Stimulated activated memory B cell treated with anti-CD40 and anti-IgM and Interleukin-4, amounts not matched to agents 10 μg/mL and 1 μg/mL and 100 μg/mL, for 72 hours (primary cell): Measurements from ENCODE around the gene RAI1.

ENCODE experiments used
- ATAC-seq: fragments of 150-1000 bp; cut with Tn5 transposase; 2 replicates; pipeline ENCODE4 v1.10.0; 2021
- H3K27ac Mint-ChIP-seq: one replicate; pipeline ENCODE4 v1.8.0; 2022; ENCODE audit warnings: mild to moderate bottlenecking, mixed read lengths
- H3K27me3 Mint-ChIP-seq: one replicate; pipeline ENCODE4 v1.8.0; 2022; ENCODE audit warnings: mixed read lengths
- H3K36me3 Mint-ChIP-seq: one replicate; pipeline ENCODE4 v1.8.0; 2022; ENCODE audit warnings: mixed read lengths
- H3K4me1 Mint-ChIP-seq: one replicate; pipeline ENCODE4 v1.8.0; 2022; ENCODE audit warnings: mixed read lengths
- H3K4me3 Mint-ChIP-seq: one replicate; pipeline ENCODE4 v1.8.0; 2022; ENCODE audit warnings: mild to moderate bottlenecking, moderate library complexity, mixed read lengths
- H3K9me3 Mint-ChIP-seq: one replicate; pipeline ENCODE4 v1.8.0; 2022; ENCODE audit warnings: mixed read lengths

Gene RAI1

DNA sequence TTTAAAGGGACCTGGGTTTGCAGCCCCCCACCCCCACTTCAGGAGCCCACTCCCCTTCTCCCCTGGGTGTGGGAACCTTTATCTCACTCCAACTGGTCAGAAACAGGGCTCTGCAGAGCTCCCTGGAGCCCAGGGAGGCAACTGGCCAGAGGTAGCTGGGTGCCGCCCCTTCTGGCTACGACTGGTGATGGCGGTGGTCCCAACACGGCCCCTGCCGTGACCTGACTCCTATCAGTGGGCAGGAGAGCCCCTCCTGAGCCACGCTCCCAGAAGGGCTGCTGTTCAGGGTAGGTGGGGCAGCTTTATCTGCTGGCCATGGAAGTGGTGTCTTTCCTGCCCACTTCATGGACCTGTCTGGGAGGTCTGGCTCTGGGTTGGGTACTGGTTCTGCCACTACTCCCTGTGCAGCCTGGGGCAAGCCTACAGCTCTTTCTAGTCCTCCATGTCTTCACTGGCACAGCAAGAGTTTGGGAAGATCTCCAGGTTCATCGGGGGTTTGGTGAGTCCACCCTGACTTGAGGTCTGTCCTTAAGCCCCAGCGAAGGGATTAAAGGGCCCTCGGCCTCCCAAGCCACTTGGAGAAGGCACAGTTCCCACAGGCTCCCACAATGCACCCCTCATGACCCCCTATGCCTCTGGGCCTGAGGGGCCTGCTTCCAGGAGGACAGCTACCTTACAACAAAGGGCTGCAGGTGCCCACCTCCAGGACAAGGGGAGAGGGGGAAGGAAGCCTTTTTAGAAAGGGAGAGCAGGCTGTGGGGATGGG lies 161.0 kb downstream of the RAI1 start:
- Mint-ChIP-seq H3K4me3 (no peak overlapping the region), H3K27me3 (no peaks in the 10 kb centered on the region), H3K4me1 (peaks cover 32% of the 10 kb centered on the region), H3K27ac (peak overlapping the region; percentile 85), H3K36me3 (no peaks in the 10 kb centered on the region), H3K9me3 (no peaks in the 10 kb centered on the region)
- ATAC-seq, result no peak

DNA sequence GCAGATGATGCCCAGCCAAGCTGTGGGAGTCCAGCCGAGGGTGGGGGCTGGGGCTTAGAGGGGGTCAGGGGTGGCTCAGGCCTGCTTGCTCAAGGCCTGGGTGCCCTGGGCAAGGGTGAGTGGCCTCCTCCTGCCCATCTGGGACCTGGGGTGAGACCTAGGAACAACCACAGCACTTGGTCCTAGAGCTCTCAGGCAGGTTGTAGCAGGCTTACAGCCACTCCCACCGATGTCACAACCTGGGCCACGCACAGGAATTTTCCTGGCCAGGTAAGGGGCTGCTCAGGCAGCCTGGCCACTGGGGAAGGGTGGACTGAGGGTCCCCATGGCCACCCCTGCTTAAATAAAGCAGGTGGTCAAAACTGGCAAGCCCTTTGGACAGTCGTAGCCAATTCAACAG lies 161.8 kb downstream of the RAI1 start:
- H3K4me1 Mint-ChIP-seq, result peaks cover 24% of the 10 kb centered on the region
- peak overlapping the region; percentile 85 for H3K27ac Mint-ChIP-seq
- H3K4me3 Mint-ChIP-seq, result no peak overlapping the region
- no peak for ATAC-seq
- H3K9me3 Mint-ChIP-seq, result no peaks in the 10 kb centered on the region
- H3K27me3 Mint-ChIP-seq, result no peaks in the 10 kb centered on the region
- H3K36me3 Mint-ChIP-seq, result no peaks in the 10 kb centered on the region

DNA sequence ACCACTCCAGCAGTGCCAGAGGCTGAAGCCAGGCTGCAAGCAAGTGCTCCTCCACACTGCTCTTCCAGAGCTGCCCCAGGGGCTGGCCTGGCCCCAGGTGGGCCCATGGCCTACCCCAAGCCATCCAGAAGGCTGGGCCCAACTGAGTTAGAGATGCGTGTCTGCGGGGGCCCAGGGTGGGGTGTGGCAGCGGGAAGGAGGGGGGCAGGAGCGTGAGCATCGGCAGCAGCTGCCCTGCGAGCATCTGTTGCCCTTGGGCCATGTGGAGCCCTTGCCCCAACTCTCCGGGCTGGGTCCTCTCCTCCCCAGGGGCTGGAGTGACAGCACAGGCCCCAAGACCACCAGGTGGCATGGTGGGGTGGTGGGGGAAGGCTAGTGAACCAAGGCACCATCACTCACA lies 162.8 kb downstream of the RAI1 start:
- H3K4me3 Mint-ChIP-seq, result no peak overlapping the region
- H3K27me3 Mint-ChIP-seq, result no peaks in the 10 kb centered on the region
- no peaks in the 10 kb centered on the region for H3K9me3 Mint-ChIP-seq
- H3K27ac Mint-ChIP-seq, result no peak overlapping the region
- no peaks in the 10 kb centered on the region for H3K36me3 Mint-ChIP-seq
- no peak for ATAC-seq
- peaks cover 24% of the 10 kb centered on the region for H3K4me1 Mint-ChIP-seq

DNA sequence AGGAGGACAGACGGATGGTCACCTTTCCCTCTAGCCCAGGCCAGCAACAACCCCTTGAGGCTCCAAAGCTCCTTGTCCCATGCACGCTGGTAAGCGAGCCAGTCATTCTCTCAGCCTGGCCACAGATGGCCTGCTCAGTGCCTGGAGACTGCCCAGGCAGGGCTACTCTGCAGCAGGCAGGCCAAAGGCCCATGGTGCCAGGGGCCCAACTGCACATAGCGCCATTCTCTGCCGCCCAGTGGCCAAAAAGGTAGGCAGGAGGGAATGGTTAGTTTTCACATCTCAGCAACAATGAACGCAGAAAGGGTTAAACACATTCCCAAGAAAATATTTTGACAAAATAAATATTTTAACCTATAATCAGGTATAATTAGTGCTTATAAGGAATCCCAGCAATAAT lies 163.2 kb downstream of the RAI1 start:
- Mint-ChIP-seq H3K27me3 (no peaks in the 10 kb centered on the region), H3K36me3 (no peaks in the 10 kb centered on the region), H3K9me3 (no peaks in the 10 kb centered on the region), H3K4me3 (no peak overlapping the region), H3K4me1 (peaks cover 24% of the 10 kb centered on the region), H3K27ac (no peak overlapping the region)
- ATAC-seq, result no peak

DNA sequence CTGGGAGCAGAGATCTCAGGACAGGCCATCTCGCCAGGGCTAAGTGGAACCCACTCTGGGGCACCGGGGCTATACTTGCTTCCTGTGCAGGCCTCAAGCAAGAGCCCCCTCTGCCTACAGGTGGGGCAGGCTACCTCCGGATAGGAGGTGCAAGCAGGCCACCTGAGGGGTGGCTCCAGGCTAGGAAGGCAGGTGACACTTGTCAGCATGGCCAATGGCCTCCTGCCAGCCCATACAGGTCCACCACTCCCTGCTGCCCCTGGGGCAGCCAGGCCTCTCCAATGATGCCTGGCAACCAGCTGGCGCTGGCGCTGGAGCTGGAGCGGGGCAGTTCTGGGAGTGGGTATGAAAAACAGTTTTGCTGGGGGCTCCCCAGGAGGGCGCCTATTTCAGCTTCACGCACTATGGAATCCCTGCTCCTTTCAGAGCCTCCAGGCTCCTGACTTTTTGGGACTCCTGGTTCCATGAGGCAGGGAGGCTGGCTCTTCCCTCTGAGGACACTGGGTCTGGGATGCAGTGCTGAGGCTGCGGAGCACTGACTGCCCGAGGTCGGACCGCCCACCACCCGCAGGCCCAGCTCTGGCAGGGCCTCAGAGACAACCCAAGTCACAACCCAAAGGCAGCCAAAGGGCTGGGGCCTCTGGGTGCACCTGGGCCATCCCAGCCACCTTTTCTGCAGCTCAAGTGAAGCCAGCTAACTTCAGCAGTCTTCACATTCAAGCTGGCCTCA lies 164.0 kb downstream of the RAI1 start:
- no peaks in the 10 kb centered on the region for H3K9me3 Mint-ChIP-seq
- no peaks in the 10 kb centered on the region for H3K27me3 Mint-ChIP-seq
- no peak overlapping the region for H3K27ac Mint-ChIP-seq
- no peak for ATAC-seq
- no peaks in the 10 kb centered on the region for H3K36me3 Mint-ChIP-seq
- no peak overlapping the region for H3K4me3 Mint-ChIP-seq
- peaks cover 29% of the 10 kb centered on the region for H3K4me1 Mint-ChIP-seq

DNA sequence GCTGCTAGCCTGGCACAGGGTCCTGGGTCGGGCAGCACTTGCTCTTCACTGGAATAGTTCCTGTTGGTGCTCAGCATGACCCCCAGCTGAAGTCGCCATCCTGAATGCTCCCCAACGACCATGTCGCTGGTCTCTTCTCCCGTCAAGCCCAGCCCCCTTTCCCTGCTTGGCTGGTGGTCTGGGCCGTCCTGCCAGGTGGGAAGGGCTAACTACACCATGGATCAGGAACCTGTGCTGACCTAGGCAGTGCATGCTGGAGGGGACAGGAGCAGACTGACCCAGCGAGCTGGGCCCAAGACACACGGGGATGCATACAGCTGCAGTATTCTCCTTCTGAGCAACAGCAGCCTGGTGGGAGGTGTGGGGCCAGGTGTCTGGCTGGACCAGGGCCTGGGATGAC lies 164.7 kb downstream of the RAI1 start:
- H3K9me3 Mint-ChIP-seq, result no peaks in the 10 kb centered on the region
- ATAC-seq, result no peak
- no peak overlapping the region for H3K4me3 Mint-ChIP-seq
- H3K4me1 Mint-ChIP-seq, result peaks cover 30% of the 10 kb centered on the region
- H3K27ac Mint-ChIP-seq, result no peak overlapping the region
- no peaks in the 10 kb centered on the region for H3K36me3 Mint-ChIP-seq
- H3K27me3 Mint-ChIP-seq, result no peaks in the 10 kb centered on the region

DNA sequence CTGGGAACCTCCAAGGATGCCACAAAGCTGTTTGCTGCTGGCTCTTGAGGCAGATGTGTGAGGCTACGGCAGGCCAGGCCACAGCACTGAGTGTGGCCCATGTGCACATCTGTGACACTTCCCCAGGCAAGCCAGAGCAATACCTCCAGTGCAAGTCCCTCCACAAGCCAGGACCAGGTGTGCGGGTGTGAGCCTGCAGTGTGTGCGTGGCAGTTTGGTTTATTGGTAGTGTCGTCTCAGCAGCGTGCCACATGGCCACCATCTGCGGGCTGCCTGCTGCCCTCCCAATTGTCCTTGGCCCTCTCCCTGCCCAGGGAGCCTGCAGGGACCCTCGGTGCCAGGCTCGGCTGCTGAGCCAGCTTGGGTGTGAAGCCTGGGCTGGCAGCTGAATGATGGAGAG lies 165.4 kb downstream of the RAI1 start:
- H3K36me3 Mint-ChIP-seq, result no peaks in the 10 kb centered on the region
- no peak overlapping the region for H3K4me3 Mint-ChIP-seq
- no peaks in the 10 kb centered on the region for H3K9me3 Mint-ChIP-seq
- H3K27ac Mint-ChIP-seq, result no peak overlapping the region
- H3K4me1 Mint-ChIP-seq, result peaks cover 31% of the 10 kb centered on the region
- no peaks in the 10 kb centered on the region for H3K27me3 Mint-ChIP-seq
- ATAC-seq, result no peak

DNA sequence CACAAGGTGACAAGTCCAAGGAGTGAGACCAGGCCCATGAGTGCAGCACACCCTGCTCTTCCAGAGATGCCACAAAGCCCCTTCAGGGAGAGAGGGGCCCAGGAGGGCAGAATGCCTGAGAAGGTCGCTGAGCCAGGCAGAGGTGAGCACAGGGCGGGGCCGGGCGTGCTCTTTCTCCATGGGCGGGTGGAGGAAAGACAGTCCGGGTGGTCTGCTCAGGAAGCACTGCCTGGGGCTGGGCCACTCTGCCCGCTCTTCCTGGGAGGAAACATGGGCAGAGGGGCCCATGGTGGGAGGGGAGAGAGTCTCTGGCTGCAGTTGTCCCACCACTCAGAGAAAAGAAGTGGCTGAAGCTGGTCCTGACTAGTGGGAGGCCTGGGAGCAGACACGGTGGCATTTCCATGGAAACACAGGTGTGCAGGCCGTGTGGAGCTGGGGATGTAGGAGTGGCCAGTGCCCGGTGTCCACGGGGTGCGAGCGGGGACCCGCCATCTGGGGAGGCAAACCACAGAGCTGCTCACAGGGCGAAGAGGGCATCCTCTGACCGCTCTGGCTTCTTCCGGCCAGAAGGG lies 165.9 kb downstream of the RAI1 start:
- H3K4me1 Mint-ChIP-seq, result peaks cover 31% of the 10 kb centered on the region
- no peaks in the 10 kb centered on the region for H3K27me3 Mint-ChIP-seq
- H3K9me3 Mint-ChIP-seq, result no peaks in the 10 kb centered on the region
- H3K27ac Mint-ChIP-seq, result no peak overlapping the region
- H3K4me3 Mint-ChIP-seq, result no peak overlapping the region
- H3K36me3 Mint-ChIP-seq, result no peaks in the 10 kb centered on the region
- no peak for ATAC-seq

DNA sequence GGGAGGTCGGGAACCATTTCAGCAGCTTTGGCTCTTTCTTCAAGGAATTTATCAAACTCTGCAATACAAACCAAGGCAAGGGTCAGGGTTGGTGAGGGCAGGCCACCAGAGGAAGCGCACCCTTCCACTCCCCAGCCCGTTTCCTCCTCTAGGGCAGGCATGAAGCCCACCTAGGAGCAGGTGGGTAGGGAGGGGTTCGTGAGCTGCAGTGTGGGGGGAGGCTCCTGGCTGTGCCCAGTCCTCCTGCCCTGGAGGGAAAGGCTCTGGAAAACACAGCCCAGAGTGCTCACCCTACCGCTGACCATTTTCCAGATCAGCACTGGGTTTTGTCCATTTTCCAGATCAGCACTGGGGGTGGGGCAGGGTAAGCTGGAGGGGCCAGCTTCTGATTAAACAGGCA lies 166.5 kb downstream of the RAI1 start:
- Mint-ChIP-seq H3K4me1 (peaks cover 31% of the 10 kb centered on the region), H3K27ac (peak overlapping the region; percentile 71), H3K27me3 (no peaks in the 10 kb centered on the region), H3K4me3 (no peak overlapping the region), H3K9me3 (no peaks in the 10 kb centered on the region), H3K36me3 (no peaks in the 10 kb centered on the region)
- ATAC-seq, result no peak

DNA sequence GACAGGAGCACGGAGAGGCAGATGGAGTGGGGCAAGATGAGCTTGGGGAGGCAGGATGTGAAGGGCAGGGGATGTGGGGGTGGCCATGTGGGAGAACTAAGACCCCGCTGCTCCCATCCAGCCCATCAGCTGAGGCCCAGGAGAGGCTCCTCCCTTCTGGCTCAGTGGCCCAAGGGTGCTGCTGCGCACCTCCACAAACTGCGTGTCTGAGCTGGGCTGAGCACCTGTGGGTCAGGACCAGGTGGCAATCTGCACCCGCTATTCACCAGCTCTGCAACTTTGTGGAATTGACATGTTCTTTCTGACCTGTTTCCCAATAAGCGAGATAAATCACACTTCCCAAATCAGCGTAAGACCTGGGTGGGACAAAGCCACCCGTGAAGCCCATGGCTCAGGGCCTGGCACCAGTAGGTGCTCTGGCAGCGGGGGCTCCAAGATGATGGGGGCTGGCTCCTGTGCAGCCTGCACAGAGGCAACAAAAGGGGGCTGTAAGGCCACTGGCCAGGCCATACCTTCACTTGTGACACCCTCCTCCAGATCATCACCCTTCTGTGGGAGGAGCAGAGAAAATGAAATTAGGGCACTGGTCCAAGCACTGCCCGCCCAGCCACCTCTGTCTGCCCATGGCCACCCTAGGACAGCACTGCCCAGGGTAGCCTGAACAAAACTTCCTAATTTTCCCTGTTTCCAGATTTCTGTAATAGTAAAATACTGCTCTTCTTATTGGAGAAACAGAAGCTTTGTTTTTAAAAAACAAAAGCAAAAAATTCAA lies 167.2 kb downstream of the RAI1 start:
- ATAC-seq, result no peak
- H3K9me3 Mint-ChIP-seq, result no peaks in the 10 kb centered on the region
- H3K36me3 Mint-ChIP-seq, result no peaks in the 10 kb centered on the region
- H3K27ac Mint-ChIP-seq, result peak overlapping the region; percentile 71
- H3K4me3 Mint-ChIP-seq, result no peak overlapping the region
- H3K4me1 Mint-ChIP-seq, result peaks cover 31% of the 10 kb centered on the region
- no peaks in the 10 kb centered on the region for H3K27me3 Mint-ChIP-seq

DNA sequence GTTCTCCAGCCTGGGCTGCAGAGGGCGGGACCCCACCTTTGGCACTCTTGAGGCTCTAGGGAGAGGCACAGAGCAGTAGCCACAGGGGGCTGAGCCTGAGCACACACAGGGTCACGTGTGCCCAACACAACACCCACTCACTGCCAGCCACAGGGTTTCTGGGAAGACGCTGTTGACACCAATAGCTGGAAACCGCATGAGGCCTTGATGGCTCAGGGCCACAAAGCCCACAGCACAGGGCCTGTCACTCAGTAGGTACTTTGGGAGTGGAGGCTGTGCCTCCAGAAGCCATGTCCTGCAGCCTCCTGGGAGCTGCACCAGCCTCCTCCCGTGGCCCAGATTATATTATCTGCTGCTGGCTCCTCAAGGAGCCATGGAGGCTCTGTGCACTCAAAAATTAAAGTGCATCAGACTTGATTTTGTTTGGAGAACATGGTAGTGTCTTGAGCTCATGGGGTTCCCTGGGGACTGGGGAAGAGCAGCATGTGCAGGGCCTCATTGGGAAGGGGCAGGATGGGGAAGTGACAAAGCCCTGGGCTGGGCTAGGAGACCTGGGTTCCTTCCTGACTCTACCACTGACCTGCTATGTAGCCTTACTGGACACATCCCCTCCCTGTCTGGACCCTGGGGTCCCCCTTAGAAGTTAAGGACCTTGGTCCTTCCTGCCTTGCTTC lies 168.0 kb downstream of the RAI1 start:
- no peaks in the 10 kb centered on the region for H3K27me3 Mint-ChIP-seq
- no peaks in the 10 kb centered on the region for H3K36me3 Mint-ChIP-seq
- H3K4me3 Mint-ChIP-seq, result no peak overlapping the region
- peak overlapping the region; percentile 71 for H3K27ac Mint-ChIP-seq
- H3K9me3 Mint-ChIP-seq, result no peaks in the 10 kb centered on the region
- ATAC-seq, result peak; percentile 79
- peaks cover 31% of the 10 kb centered on the region for H3K4me1 Mint-ChIP-seq

DNA sequence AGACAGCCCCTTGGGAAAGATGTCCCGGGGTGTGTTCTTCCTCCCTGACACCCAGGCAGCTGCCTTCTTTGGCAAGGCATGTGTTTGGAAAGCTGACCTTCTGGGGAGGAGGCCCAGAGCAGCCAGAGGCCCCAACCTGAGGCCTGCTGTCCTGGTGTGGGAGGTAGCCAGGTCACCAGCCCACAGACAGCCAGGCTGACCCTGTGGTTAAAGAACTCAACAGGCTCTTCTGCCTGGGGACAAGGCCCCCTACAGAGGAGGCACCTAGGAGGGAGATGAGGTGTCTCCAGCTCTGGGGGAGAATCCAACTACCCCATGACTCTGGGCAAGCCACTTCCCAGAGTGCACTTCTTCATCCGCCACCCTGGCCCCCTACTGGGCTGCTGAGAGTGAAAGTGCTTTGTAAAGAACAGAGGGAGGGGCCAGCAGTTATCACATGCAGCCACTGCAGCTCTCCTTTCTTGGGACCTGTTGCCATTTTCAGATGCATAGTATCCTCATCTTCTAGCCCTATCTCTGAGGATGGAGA lies 168.7 kb downstream of the RAI1 start:
- no peaks in the 10 kb centered on the region for H3K36me3 Mint-ChIP-seq
- no peak overlapping the region for H3K4me3 Mint-ChIP-seq
- H3K27me3 Mint-ChIP-seq, result no peaks in the 10 kb centered on the region
- H3K27ac Mint-ChIP-seq, result peak overlapping the region; percentile 71
- no peaks in the 10 kb centered on the region for H3K9me3 Mint-ChIP-seq
- peaks cover 31% of the 10 kb centered on the region for H3K4me1 Mint-ChIP-seq
- ATAC-seq, result peak; percentile 57

DNA sequence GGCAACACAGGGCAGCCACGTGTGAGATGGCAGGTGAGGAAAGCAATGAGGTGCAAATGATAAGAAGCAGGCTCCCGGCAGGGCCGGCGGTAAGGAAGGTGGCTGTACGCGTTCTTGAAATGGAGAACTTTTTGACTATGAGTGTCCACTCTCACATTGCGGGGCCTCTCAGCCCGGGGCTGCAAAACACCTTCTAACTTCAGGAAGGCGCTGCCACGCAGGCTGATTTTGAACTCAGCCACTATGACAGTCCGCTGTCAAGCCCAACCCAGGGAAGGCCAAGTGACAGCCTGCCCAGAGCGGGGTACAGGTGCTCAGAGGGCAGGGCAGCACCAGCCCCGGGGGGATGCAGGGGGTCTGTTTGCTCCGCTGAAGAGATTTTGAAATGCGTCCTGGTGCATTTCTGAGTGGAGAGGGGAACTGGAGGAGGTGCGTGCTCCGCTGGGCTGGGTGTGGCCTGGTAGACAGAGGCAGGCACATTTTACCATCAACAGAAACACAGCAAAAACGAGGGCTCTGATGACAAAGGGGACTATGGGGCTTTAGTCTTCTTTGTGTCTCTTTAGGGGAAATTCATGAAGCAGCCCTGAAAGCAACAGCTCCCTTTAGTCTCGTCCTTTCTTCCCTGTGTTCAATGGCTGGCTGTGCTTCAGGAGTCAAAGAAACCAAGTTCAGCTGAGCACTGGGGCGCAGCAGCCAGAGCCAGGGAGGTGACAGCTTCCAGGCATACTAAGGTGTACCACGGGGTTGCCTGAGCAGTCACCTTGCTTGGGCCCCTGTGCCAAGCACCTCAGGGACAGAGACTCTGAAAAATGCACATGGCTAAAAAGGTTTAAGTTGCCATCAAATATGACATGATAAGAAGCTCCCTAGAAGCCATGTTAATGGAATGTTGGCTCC lies 170.1 kb downstream of the RAI1 start:
- Mint-ChIP-seq H3K4me1 (peaks cover 31% of the 10 kb centered on the region), H3K4me3 (no peak overlapping the region), H3K27ac (no peak overlapping the region), H3K27me3 (no peaks in the 10 kb centered on the region), H3K36me3 (no peaks in the 10 kb centered on the region), H3K9me3 (no peaks in the 10 kb centered on the region)
- ATAC-seq, result no peak

DNA sequence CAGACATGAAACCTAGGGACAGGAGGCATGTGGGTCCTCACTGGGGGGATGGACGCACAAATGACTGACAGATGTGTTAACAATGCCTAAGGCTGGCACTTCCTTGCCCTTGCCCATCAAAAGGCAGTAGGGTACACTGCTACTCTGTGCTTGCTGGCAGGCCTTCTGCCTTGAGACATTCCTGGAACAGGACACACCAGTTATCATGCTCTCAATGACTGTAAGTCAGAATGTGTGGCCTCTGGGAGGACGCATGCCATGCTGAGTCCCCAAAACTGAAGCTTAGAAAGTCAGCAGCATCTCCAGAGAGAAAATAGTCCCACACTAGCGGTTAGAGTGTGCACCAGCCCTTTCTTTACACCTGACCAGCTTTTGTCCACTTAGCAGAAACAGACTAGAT lies 171.7 kb downstream of the RAI1 start:
- Mint-ChIP-seq H3K4me3 (no peak overlapping the region), H3K27me3 (no peaks in the 10 kb centered on the region), H3K27ac (no peak overlapping the region), H3K4me1 (peaks cover 31% of the 10 kb centered on the region), H3K9me3 (no peaks in the 10 kb centered on the region), H3K36me3 (no peaks in the 10 kb centered on the region)
- no peak for ATAC-seq
